GM18520 (cell line): ENCODE results near the gene APPL2.
"Not testable (repeated sequence)": the region's sequence is repeated elsewhere in the genome, so short reads cannot be mapped to it uniquely, and the experiment has no call there.

Experiments used
- ATAC-seq: cut with Tn5 transposase; IDR thresholded peaks from one replicate; pipeline ENCODE4 v1.9.1; 2021; ENCODE audit not compliant: unreplicated experiment

Gene APPL2

GRCh38 chr12:105200385-105200784, 35.6 kb downstream of the APPL2 start:
- no peak for ATAC-seq

DNA sequence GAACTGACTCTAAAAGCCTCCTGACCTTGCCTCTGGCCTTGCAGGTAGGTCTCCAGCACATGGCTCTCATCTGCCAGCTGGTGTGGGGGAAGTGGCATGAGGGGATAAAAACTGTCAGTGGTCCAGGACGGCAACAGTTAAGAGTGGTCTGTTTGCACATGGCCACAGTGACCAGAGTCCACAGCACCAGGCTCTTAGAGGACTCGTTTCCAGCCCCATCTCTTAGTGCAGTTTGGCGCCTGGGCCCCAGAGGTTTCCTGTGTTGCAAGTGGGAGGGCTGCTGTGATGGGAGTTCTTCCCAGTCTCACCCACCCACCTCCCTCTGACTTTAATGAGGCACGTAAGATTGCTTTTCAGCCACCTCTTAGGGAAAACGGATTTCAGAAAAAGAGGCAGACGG, 37.0 kb downstream of the APPL2 start:
- ATAC-seq, result no peak

DNA sequence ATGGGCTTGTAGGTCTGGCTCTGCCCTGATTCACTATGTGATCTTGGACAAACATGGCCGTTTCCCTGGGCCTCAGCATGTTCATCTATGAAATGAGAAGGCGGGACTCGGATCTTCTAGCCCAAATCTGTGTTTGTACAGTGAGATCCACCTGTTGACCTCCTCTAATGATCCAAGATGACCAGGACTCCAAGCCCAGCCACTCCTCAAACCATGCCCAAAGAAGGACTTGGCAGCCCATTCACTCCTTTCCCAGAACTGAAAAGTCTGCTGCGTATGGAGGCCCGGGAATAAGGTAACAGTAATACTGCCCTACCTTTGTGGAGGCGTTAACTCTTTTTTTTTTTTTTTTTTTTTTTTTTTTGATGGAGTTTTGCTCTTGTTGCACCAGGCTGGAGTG, 39.9 kb downstream of the APPL2 start:
- ATAC-seq, result no peak

DNA sequence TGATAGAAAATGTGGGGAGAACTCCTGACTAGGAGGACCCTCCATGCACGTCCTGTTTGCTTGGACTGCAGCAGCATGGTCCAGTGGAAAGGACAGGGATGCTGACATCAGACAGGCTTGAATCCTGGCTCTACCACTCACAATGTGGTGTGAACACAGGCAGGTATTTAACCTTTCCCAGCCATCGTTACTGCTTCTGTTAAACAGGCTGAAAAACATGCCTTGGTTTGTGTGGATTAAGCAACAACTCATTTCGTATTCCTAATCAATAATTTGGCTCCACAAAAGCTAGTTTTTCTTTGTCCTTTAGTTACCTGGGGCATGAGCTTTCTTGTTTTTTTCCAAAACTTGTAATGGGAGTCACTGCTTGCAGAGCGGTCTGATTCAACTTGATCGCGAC, 41.0 kb downstream of the APPL2 start:
- ATAC-seq, result no peak

DNA sequence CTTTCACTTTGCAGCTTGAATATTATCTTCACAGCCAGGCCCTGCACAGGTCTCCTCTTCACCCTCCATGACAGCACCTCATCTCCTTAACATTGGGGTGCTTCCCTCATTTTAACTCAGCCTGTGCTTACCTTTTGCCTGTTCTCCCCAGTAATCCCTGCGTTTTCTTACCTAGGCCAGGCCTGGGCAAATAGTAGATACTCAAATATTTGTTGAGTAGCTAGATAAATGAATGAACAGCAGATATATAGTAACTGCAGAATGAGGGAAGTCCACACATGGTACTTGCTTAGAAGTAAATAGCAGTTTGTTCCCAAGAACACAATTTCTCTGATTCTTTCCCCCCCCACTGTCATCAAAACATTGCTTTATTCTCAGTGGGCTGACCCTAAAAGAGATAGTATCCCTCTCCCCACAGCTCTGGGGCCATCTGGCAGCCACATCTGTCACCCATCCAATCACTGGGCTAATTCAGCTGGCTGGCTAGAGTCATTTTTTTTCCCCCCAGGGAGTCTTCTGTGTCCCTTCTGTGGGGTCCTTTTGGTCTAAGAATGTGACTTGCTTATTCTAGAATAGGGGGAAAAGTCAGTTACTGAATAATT, 43.2 kb downstream of the APPL2 start:
- no peak for ATAC-seq

- ATAC-seq, result no peak
Observed at GRCh38 chr12:105190530-105190929, 45.4 kb downstream of the APPL2 start.

DNA sequence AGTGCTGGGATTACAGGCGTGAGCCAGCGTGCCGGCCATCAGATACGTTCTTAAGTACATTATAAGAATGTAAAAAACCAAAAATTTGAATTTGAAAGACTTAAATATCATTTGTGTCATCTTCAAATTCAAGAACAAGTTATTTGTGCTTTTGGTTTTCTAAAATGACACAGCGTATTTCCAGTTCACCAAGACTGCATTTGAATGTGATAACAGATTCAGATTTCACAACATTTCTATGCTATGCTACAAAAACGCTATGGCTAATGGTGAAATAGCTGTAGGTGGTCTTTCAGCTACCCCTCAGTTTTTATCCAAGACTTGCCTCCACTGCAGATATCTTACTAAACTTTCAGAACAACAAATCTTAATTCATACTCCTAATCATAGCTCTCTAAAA, 46.7 kb downstream of the APPL2 start:
- no peak for ATAC-seq

- ATAC-seq, result not testable (repeated sequence)
Observed at GRCh38 chr12:105183976-105184375, 52.0 kb downstream of the APPL2 start.

DNA sequence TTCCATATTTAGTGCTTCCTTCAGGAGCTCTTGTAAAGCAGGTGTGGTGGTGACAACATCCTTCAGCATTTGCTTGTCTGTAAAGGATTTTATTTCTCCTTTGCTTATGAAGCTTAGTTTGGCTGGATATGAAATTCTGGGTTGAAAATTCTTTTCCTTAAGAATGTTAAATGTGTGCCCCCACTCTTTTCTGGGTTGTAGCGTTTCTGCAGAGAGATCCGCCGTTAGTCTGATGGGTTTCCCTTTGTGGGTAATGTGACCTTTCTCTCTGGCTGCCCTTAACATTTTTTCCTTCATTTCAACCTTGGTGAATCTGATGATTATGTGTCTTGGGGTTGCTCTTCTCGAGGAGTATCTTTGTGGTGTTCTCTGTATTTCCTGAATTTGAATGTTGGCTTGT, 52.6 kb downstream of the APPL2 start:
- ATAC-seq, result not testable (repeated sequence)

- not testable (repeated sequence) for ATAC-seq
Observed at GRCh38 chr12:105179114-105179513, 56.9 kb downstream of the APPL2 start.

- no peak for ATAC-seq
Observed at GRCh38 chr12:105177208-105177607, 58.8 kb downstream of the APPL2 start.

- ATAC-seq, result no peak
Observed at GRCh38 chr12:105175397-105175990, 60.5 kb downstream of the APPL2 start.

- ATAC-seq, result no peak
Observed at GRCh38 chr12:105171691-105172436, 64.1 kb downstream of the APPL2 start.

- no peak for ATAC-seq
Observed at GRCh38 chr12:105170139-105170538, 65.8 kb downstream of the APPL2 start.

- ATAC-seq, result no peak
Observed at GRCh38 chr12:105168006-105168405, 68.0 kb downstream of the APPL2 start.

DNA sequence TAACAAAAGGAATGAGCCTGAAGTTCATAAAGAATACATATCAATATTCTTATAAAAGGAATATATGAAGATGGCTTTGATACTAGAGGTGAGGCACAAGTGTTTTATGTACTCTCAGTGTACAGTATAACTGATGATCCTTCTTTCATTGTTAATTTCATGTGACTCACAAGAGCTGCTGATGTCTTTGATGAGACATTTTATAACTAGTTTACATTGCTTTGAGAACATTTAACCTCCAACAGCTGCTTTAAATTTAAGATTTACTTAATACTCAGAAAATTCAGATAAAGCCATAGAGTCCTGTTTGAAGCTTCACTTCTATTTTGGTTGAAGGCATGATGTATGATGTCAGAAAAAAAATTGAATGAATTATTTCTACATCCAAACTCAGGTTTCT, 68.6 kb downstream of the APPL2 start:
- ATAC-seq, result no peak

DNA sequence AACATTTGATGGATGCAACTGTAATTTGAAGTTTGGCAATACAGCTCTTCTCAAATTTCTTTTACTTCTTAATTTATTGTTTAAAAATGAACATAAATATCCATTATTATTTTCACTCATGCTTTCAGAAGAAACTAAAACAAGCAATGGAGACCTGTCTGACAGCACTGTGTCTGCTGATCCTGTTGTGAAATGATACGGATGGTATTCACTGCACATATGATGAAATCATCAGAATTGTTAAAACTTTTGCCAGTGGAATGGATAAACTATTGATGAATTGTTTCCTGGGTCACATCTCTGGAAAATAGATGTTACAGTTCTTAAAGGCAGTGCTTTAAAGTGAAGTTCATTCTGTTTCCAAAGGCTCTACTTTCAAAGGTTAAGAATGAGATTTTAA, 69.2 kb downstream of the APPL2 start:
- ATAC-seq, result no peak

- ATAC-seq, result no peak
Observed at GRCh38 chr12:105164068-105164467, 71.9 kb downstream of the APPL2 start.

DNA sequence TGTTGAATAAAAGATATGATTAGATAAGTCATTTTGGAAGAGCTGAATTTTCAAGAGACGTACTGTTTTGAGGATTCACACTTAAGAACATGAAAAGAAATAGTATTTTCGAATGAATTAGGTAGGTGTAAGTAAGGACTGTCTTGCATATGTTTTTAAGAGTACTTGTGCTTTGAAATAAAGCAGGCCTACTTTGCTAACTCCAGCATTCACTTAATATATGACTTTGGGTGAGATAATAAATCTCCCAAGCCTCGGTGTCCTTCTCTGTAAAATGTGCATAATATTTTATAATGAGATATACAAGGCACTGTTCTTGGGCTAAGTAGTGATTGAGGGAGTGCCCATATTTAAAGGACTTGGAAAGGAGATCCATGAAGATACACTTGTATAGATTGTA, 73.8 kb downstream of the APPL2 start:
- ATAC-seq, result no peak

GRCh38 chr12:105158876-105159275, 77.1 kb downstream of the APPL2 start:
- ATAC-seq, result no peak

DNA sequence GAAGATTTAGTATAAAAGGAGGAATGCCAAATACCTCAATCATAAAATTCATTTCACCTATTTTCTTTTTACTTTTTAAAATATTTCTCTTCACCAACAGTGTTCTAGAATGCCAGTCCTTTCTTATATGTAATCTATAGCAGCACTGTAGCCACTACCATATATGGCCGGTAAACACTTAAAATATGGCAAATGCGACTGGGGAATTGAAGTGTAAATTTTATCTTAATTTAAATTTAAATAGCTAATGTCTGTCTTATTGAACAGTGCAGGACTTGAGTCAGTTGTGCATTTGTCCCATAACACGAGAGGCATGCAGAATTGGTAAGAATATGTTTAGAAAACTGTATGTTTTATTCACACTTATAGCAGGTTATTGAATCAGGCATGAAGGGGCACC, 78.4 kb downstream of the APPL2 start:
- no peak for ATAC-seq

DNA sequence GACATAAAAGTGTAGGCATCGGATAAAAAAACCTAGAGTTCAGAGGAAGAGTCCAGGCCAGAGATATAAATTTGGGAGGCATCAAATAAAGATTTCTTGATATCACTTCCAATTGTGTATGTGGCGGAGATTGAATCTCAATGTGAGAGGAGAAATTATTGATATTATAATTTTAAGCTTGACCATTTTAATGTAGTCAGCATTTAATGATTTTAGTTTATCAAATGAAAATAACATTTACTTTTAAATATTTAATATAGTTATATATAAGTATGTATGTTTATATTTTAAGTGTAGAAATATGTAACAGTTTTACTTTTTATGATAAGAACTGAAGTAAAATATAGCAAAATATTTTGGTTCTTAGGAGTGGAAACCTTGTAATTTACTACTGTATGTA, 79.7 kb downstream of the APPL2 start:
- ATAC-seq, result no peak
